Activated naive CD8-positive, alpha-beta T cell (primary cell): Measurements from ENCODE around the gene PDGFA.

ENCODE experiments used
- H3K27ac Mint-ChIP-seq: one replicate; pipeline ENCODE4 v1.8.0; 2021; ENCODE audit warnings: mixed read lengths
- H3K27me3 Mint-ChIP-seq: one replicate; pipeline ENCODE4 v1.8.0; 2021; ENCODE audit warnings: mixed read lengths
- H3K36me3 Mint-ChIP-seq: one replicate; pipeline ENCODE4 v1.8.0; 2021; ENCODE audit warnings: mixed read lengths
- H3K4me1 Mint-ChIP-seq: one replicate; pipeline ENCODE4 v1.8.0; 2021; ENCODE audit warnings: low read depth, mixed read lengths
- H3K4me3 Mint-ChIP-seq: one replicate; pipeline ENCODE4 v1.8.0; 2021; ENCODE audit warnings: mild to moderate bottlenecking, mixed read lengths
- H3K9me3 Mint-ChIP-seq: one replicate; pipeline ENCODE4 v1.8.0; 2021; ENCODE audit warnings: low read depth, mixed read lengths

The PDGFA gene

DNA sequence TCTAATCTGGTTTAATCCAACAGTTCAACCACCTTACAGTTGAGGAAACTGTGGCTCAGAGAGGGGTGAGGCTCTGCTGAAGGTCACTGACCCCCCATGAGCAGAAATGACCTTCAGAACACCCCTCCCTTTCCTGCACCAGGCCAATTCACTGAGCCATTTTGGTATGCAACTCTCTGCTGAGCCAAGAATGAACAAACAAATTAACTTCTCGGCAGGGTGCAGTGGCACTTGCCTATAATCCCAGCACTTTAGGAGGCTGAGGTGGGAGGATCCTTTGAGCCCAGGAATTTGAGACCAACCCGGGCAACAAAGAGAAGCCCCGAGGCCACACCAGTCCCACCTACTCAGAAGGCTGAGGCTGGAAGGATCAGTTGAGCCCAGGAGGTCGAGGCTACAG, 29.8 kb downstream of the PDGFA start:
- Mint-ChIP-seq H3K4me3 (no peak overlapping the region), H3K27me3 (no peaks in the 10 kb centered on the region), H3K4me1 (no peaks in the 10 kb centered on the region), H3K27ac (no peak overlapping the region), H3K36me3 (no peaks in the 10 kb centered on the region), H3K9me3 (no peaks in the 10 kb centered on the region)

- H3K9me3 Mint-ChIP-seq, result peaks cover 8% of the 10 kb centered on the region
- H3K27me3 Mint-ChIP-seq, result no peaks in the 10 kb centered on the region
- H3K4me1 Mint-ChIP-seq, result no peaks in the 10 kb centered on the region
- H3K27ac Mint-ChIP-seq, result no peak overlapping the region
- H3K4me3 Mint-ChIP-seq, result no peak overlapping the region
- peaks cover 4% of the 10 kb centered on the region for H3K36me3 Mint-ChIP-seq
Measured at GRCh38 chr7:486216-486743, 33.4 kb downstream of the PDGFA start.

GRCh38 chr7:485188-486081, 34.2 kb downstream of the PDGFA start:
- peaks cover 4% of the 10 kb centered on the region for H3K36me3 Mint-ChIP-seq
- H3K27ac Mint-ChIP-seq, result no peak overlapping the region
- H3K27me3 Mint-ChIP-seq, result no peaks in the 10 kb centered on the region
- H3K4me1 Mint-ChIP-seq, result no peaks in the 10 kb centered on the region
- H3K4me3 Mint-ChIP-seq, result no peak overlapping the region
- H3K9me3 Mint-ChIP-seq, result peaks cover 8% of the 10 kb centered on the region

- no peaks in the 10 kb centered on the region for H3K27me3 Mint-ChIP-seq
- peaks cover 8% of the 10 kb centered on the region for H3K9me3 Mint-ChIP-seq
Measured at GRCh38 chr7:484356-485101, 35.1 kb downstream of the PDGFA start.

DNA sequence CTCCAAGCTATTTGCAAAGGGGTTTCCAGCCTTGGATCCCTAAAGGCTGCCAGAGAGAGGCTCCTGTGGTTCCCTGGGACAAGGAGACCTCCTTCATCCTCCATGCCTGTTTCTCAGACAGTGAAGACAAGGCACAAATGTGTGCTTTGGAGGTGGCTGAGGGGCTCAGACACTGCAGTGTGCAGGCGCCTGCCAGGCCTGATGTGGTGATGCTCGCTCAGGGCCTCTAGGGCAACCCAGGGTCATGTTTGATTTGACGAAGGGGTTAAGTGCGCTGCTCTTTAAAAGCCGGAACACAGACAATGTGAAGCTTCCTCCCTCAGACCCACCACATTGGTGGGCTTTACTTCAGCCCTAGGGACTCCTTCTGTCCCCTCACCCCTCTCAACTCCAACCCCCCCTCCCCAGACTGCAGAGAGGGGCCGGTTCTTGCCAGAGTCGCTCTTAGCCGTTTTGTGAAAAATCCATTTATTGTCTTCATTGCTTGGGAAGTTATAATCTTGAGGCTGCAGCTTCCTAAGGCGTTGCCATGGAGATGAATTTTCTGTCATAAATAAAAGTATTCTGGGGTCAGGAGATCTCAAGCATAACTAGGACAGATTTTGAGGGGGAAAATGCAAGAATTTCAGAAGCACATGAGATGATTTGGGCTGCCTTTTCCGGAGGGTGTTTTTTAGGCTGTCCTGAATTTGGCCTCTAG, 35.8 kb downstream of the PDGFA start:
- Mint-ChIP-seq H3K27me3 (no peaks in the 10 kb centered on the region), H3K9me3 (peaks cover 8% of the 10 kb centered on the region), H3K36me3 (peaks cover 4% of the 10 kb centered on the region), H3K27ac (no peak overlapping the region), H3K4me3 (no peak overlapping the region), H3K4me1 (no peaks in the 10 kb centered on the region)

More at GRCh38 chr7:484356-485101, 35.1 kb downstream of the PDGFA start:
- no peak overlapping the region for H3K27ac Mint-ChIP-seq
- H3K36me3 Mint-ChIP-seq, result peaks cover 4% of the 10 kb centered on the region
- H3K4me1 Mint-ChIP-seq, result no peaks in the 10 kb centered on the region
- no peak overlapping the region for H3K4me3 Mint-ChIP-seq

DNA sequence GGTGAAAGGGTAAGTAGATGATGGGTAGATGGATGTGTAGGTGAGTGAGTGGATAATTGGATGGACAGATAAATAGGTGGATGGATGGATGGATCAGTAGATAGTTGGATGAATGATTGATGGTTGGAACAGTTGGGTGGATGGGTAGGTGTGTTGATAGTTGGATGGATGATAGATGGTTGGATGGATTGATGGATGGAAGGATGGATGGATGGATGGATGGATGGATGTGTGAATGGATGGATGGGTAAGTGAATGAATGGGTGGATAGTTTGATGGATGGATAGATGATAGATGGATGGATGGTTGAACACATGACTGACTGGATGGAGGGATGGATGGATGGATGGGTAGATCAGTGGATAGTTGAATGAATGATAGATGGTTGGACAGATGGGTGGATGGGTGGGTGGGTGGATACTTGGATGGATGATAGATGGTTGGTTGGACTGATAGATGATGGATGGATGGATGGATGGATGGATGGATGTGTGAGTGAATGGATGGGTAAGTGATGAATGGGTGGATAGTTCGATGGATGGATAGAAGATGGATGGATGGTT, 37.0 kb downstream of the PDGFA start:
- Mint-ChIP-seq H3K36me3 (peaks cover 4% of the 10 kb centered on the region), H3K4me3 (no peak overlapping the region), H3K9me3 (peaks cover 8% of the 10 kb centered on the region), H3K27ac (no peak overlapping the region), H3K4me1 (no peaks in the 10 kb centered on the region), H3K27me3 (no peaks in the 10 kb centered on the region)

GRCh38 chr7:481219-481930, 38.3 kb downstream of the PDGFA start:
- no peak overlapping the region for H3K4me3 Mint-ChIP-seq
- H3K27me3 Mint-ChIP-seq, result no peaks in the 10 kb centered on the region
- peaks cover 8% of the 10 kb centered on the region for H3K9me3 Mint-ChIP-seq
- no peaks in the 10 kb centered on the region for H3K4me1 Mint-ChIP-seq
- peaks cover 4% of the 10 kb centered on the region for H3K36me3 Mint-ChIP-seq
- no peak overlapping the region for H3K27ac Mint-ChIP-seq

- no peak overlapping the region for H3K4me3 Mint-ChIP-seq
- no peak overlapping the region for H3K27ac Mint-ChIP-seq
- H3K27me3 Mint-ChIP-seq, result no peaks in the 10 kb centered on the region
- no peaks in the 10 kb centered on the region for H3K4me1 Mint-ChIP-seq
- peaks cover 4% of the 10 kb centered on the region for H3K36me3 Mint-ChIP-seq
- H3K9me3 Mint-ChIP-seq, result peaks cover 8% of the 10 kb centered on the region
Measured at GRCh38 chr7:480531-481218, 39.0 kb downstream of the PDGFA start.

DNA sequence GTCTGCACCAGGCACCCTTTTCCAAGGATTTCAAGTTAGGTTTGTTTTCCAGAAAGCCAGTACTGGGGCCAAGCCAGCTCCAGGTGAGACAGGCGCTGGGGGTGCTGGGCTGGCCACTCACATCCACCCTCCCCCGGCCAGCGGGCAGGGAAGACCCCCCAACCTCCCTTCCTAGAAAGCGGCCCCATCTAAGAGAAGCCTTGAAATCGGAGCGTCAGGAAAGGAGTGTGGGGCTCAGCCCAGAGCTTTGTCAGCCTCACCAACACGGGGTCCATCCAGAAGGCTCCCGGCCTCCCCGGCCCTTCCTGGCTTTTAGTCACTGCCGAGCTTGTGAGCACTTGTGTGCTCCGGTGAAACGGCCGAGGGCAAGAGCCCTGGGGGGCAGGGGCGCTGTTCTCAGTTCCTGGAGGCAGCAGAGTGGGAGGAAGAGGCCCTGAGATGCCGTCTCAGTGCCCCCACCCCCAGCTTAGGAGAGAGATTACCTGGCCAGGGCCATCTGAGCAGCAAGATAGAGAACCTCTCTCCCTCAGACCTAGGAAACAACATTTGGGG, 39.6 kb downstream of the PDGFA start:
- Mint-ChIP-seq H3K9me3 (peaks cover 8% of the 10 kb centered on the region), H3K27me3 (no peaks in the 10 kb centered on the region), H3K4me1 (no peaks in the 10 kb centered on the region), H3K4me3 (no peak overlapping the region), H3K27ac (no peak overlapping the region), H3K36me3 (peaks cover 4% of the 10 kb centered on the region)

GRCh38 chr7:479115-479947, 40.3 kb downstream of the PDGFA start:
- Mint-ChIP-seq H3K27ac (no peak overlapping the region), H3K4me3 (no peak overlapping the region), H3K36me3 (peaks cover 4% of the 10 kb centered on the region), H3K4me1 (no peaks in the 10 kb centered on the region), H3K27me3 (no peaks in the 10 kb centered on the region), H3K9me3 (peaks cover 8% of the 10 kb centered on the region)

DNA sequence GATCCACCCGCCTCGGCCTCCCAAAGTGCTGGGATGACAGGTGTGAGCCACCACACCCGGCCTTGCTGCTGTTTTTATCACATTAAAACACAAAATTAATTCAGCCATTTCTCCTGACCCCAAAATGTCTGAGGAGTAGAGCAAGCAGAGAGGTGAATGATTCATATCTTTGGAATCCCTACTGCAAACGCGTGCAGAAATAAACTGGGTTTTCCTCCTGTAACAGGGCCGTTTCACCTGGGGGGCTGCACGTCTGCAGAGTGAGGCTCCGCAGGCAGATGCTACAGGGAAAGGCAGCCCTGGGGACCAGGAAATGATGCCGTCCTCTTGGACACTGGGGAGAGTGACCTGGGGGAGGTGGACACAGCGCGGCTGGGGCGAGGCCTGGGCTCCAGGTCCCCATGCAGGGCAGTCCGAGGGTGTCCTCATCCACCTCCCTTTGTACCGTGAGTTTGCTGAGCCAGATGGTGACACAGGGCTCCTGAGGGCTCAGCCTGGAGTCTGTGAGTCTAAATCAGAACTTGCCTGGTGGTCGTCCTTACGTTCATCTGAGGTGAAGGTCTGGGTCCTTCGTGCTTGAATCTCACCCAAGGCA, 41.9 kb downstream of the PDGFA start:
- H3K27me3 Mint-ChIP-seq, result no peaks in the 10 kb centered on the region
- no peak overlapping the region for H3K27ac Mint-ChIP-seq
- no peak overlapping the region for H3K4me3 Mint-ChIP-seq
- H3K36me3 Mint-ChIP-seq, result peaks cover 2% of the 10 kb centered on the region
- peaks cover 5% of the 10 kb centered on the region for H3K9me3 Mint-ChIP-seq
- H3K4me1 Mint-ChIP-seq, result no peaks in the 10 kb centered on the region

DNA sequence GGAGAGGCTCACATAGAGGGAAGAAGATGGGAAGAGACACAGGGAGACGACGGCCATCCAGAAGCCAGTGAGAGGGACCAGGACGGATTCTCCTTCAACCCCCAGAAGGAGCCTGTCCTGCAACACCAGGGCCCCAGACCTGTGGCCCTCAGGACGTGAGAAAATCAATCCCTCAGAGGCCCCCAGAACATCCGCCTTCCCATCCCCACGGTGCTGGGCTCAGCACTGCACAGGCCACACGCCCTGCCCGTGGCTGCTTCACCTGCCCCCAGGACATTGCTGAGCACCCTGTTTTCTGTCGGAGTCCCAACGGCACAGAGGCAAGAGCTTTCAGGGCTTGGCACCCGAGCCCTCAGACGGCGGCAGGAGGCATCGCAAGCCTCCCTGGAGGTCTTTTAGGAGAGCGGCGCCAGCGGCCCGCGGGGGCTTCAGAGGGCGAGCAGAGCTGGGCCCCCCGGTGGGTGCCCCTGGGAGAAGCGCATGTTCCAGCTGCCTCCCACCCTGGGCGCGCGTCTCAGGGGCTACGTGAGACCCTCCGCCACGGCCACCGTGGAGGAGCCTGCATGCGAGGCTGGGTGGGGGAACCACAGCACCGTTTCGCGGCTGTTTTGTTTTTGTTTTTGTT, 42.8 kb downstream of the PDGFA start:
- Mint-ChIP-seq H3K4me3 (no peak overlapping the region), H3K4me1 (peaks cover 4% of the 10 kb centered on the region)

More for the DNA sequence above, 42.8 kb downstream of the PDGFA start:
- H3K36me3 Mint-ChIP-seq, result no peaks in the 10 kb centered on the region
- H3K27ac Mint-ChIP-seq, result no peak overlapping the region
- no peaks in the 10 kb centered on the region for H3K27me3 Mint-ChIP-seq
- H3K9me3 Mint-ChIP-seq, result no peaks in the 10 kb centered on the region
